HFFc6 (cell line): ENCODE data around the gene PTPN12. TPM values are rescaled to one million over a fixed set of nuclear protein-coding genes. Genes with fewer than 3 reads are reported as not detected.
"Not testable (repeated sequence)": the region's sequence is repeated elsewhere in the genome, so short reads cannot be mapped to it uniquely, and the experiment has no call there.

Experiments
- DNase-seq: peaks from one replicate; pipeline ENCODE4 v3.0.0-alpha.2; 2018
- H3K27ac Mint-ChIP-seq: 2 replicates; pipeline ENCODE4 v1.8.0; 2020; ENCODE audit warnings: mild to moderate bottlenecking, mixed read lengths
- H3K27me3 Mint-ChIP-seq: 2 replicates; pipeline ENCODE4 v1.8.0; 2021; ENCODE audit warnings: mild to moderate bottlenecking, moderate library complexity, mixed read lengths; ENCODE audit not compliant: insufficient read depth
- H3K36me3 Mint-ChIP-seq: 2 replicates; pipeline ENCODE4 v1.8.0; 2021; ENCODE audit warnings: low read depth, mixed read lengths
- H3K4me1 Mint-ChIP-seq: 2 replicates; pipeline ENCODE4 v1.8.0; 2020; ENCODE audit warnings: low read depth, mixed read lengths
- H3K4me3 Mint-ChIP-seq: 2 replicates; pipeline ENCODE4 v1.8.0; 2020; ENCODE audit warnings: mild to moderate bottlenecking, moderate library complexity, mixed read lengths
- H3K9me3 Mint-ChIP-seq: 2 replicates; pipeline ENCODE4 v1.8.0; 2020; ENCODE audit warnings: mild to moderate bottlenecking, mixed read lengths
- CTCF ChIP-seq: fragments of 200-600 bp; sonication (generic); IDR thresholded peaks from 2 replicates; pipeline ENCODE4 v1.5.0; 2021; ENCODE audit warnings: antibody characterized with exemption, mild to moderate bottlenecking
- total RNA-seq, 6 experiments: library from RNA; stranded (reverse); fragmentation: NEBNext Ultra II Directional; extraction: Animal tissue kit (Norgen Biotek cat#: 25700); gene quantifications; 2 replicates in 1 of 6; 3 replicates in 5 of 6; pipeline ENCODE4 v1.2.3, GENCODE V29; 2021

Gene PTPN12
- total RNA-seq, 6 experiments from 2014 or later, result 50.7 to 62.1 (median 56.4) TPM

DNA sequence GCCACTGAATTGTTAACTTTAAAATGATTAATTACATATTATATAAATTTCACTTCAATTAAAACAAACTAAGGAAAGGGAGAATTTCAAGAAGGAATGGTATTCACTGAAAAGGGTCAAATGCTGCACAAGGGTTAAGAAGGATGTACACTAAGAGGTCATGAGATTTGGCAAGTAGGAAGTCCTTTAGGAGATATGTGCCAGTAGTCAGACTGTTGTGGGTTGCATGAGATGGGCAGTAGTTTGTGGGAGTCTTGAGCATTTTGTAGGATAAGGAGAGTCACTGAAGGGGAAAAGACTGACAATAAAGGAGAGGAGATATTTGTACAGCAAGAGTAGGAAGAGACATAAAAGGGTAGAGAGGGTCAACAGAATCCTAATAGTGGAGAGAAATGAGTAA, 12.4 kb upstream of the PTPN12 start:
- no peaks in the 10 kb centered on the region for H3K9me3 Mint-ChIP-seq
- peaks cover 16% of the 10 kb centered on the region for H3K4me1 Mint-ChIP-seq
- no peaks in the 10 kb centered on the region for H3K27me3 Mint-ChIP-seq
- DNase-seq, result no peak
- no peak overlapping the region for H3K27ac Mint-ChIP-seq
- no peak for TF ChIP-seq CTCF
- no peaks in the 10 kb centered on the region for H3K36me3 Mint-ChIP-seq
- H3K4me3 Mint-ChIP-seq, result no peak overlapping the region

DNA sequence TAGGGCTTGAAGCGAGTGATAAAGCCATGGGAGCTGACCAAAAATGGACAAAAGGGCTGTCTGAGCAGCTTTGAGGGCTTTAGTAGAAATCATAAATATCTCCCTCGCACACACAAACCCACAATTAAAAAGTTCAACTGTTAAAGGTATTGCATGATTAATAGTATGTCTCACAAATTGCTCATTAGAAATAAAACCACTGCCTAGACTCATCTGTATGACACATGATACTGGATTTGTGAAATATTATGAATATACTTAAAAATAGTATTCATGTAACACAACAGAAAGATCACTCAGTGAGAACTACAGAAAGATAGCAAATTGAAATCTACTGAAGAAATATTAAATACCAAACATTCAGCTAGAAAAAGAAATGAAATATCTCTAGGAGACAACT, 11.9 kb upstream of the PTPN12 start:
- DNase-seq, result no peak
- Mint-ChIP-seq H3K36me3 (no peaks in the 10 kb centered on the region), H3K27me3 (no peaks in the 10 kb centered on the region), H3K4me1 (peaks cover 16% of the 10 kb centered on the region), H3K27ac (no peak overlapping the region), H3K9me3 (no peaks in the 10 kb centered on the region), H3K4me3 (no peak overlapping the region)
- no peak for TF ChIP-seq CTCF

DNA sequence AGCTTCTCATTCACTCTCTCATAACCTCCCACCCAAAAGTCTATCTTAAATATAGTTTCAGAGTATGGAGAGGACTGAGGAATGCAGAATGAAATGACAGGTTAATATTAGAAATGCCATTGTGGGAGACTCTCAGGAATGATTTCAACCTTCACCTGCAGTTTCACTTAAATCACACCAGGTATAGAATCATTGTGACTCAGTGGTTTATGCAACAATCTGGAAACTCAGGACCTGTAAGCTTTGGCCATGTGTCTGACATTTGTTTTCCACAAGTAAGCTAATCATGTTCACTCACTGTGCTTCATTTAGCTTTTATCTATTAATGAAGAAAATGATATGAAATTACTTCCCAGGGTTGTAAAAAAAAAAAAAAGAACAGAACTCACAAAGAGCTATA, 8.7 kb upstream of the PTPN12 start:
- Mint-ChIP-seq H3K9me3 (peaks cover 4% of the 10 kb centered on the region; the same call in 1 of the 2 replicates), H3K27me3 (no peaks in the 10 kb centered on the region), H3K27ac (no peak overlapping the region), H3K4me3 (no peak overlapping the region), H3K36me3 (no peaks in the 10 kb centered on the region), H3K4me1 (peaks cover 16% of the 10 kb centered on the region)
- no peak for TF ChIP-seq CTCF
- no peak for DNase-seq

DNA sequence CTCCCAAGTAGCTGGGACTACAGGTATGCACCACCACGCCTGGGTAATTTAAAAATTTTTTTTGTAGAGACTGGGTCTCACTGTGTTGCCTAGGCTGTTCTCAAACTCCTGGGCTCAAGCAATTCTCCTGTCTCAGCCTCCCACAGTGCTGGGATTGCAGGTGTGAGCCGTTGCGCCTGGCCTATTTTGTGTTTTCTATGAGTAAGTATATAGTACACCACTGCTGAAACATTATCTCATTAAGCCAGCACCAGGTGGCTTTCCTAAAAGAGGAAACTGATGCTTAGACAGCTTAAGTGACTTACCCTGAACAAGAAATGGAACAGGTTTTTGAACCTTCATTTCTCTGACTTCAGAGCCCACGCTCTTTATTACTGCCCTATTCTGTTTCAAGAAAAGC, 7.8 kb upstream of the PTPN12 start:
- no peaks in the 10 kb centered on the region for H3K27me3 Mint-ChIP-seq
- no peak for TF ChIP-seq CTCF
- no peaks in the 10 kb centered on the region for H3K36me3 Mint-ChIP-seq
- no peak for DNase-seq
- no peak overlapping the region for H3K27ac Mint-ChIP-seq
- peaks cover 4% of the 10 kb centered on the region; the same call in 1 of the 2 replicates for H3K9me3 Mint-ChIP-seq
- H3K4me1 Mint-ChIP-seq, result peaks cover 16% of the 10 kb centered on the region
- H3K4me3 Mint-ChIP-seq, result no peak overlapping the region

DNA sequence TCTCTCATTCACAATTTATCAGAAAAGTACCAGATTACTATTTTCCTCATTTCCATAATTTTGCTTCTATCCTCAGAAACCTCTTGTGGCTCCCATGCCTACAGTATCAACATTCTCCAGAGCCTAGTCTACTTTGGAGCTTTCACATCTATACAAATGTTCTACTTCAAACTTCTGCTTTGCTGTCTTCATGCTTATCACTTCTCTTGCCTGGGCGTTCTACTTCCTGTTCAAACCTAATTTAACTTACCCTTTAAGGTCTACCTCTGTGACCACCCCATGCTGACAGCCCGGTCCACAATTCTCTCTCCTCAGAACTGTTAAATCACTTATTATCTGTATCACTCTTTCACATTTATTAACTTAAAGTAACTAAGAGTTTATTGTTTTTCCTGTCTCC, 6.1 kb upstream of the PTPN12 start:
- no peak overlapping the region for H3K27ac Mint-ChIP-seq
- H3K27me3 Mint-ChIP-seq, result no peaks in the 10 kb centered on the region
- no peak for TF ChIP-seq CTCF
- no peak for DNase-seq
- peaks cover 8% of the 10 kb centered on the region; the same call in 1 of the 2 replicates for H3K9me3 Mint-ChIP-seq
- H3K36me3 Mint-ChIP-seq, result no peaks in the 10 kb centered on the region
- no peak overlapping the region for H3K4me3 Mint-ChIP-seq
- peaks cover 7% of the 10 kb centered on the region for H3K4me1 Mint-ChIP-seq

GRCh38 chr7:77532247-77532646, 4.8 kb upstream of the PTPN12 start:
- H3K9me3 Mint-ChIP-seq, result peaks cover 8% of the 10 kb centered on the region; the same call in 1 of the 2 replicates
- no peak overlapping the region for H3K27ac Mint-ChIP-seq
- DNase-seq, result no peak
- TF ChIP-seq CTCF, result no peak
- H3K4me3 Mint-ChIP-seq, result no peak overlapping the region
- H3K36me3 Mint-ChIP-seq, result no peaks in the 10 kb centered on the region
- H3K4me1 Mint-ChIP-seq, result peaks cover 6% of the 10 kb centered on the region
- no peaks in the 10 kb centered on the region for H3K27me3 Mint-ChIP-seq

- H3K27me3 Mint-ChIP-seq, H3K9me3 Mint-ChIP-seq, H3K27ac Mint-ChIP-seq, H3K36me3 Mint-ChIP-seq, H3K4me1 Mint-ChIP-seq, H3K4me3 Mint-ChIP-seq, DNase-seq: not testable (repeated sequence)
Measured at GRCh38 chr7:77532732-77533131, 4.4 kb upstream of the PTPN12 start.

DNA sequence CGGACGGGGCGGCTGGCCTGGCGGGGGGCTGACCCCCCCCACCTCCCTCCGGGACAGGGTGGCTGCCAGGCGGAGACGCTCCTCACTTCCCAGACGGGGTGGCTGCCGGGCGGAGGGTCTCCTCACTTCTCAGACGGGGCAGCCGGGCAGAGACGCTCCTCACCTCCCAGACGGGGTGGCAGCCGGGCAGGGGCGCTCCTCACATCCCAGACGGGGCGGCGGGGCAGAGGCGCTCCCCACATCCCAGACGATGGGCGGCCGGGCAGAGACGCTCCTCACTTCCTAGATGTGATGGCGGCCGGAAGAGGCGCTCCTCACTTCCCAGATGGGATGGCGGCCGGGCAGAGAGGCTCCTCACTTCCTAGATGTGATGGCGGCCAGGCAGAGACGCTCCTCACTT, 3.0 kb upstream of the PTPN12 start:
- not testable (repeated sequence) for H3K4me1 Mint-ChIP-seq, DNase-seq, H3K27me3 Mint-ChIP-seq, H3K27ac Mint-ChIP-seq, H3K4me3 Mint-ChIP-seq, H3K36me3 Mint-ChIP-seq, H3K9me3 Mint-ChIP-seq
